ENCODE measurements around the gene NATD1. TPM values are rescaled to one million over a fixed set of nuclear protein-coding genes. Genes with fewer than 3 reads are reported as not detected.

The NATD1 gene
- total RNA-seq, 1 experiment from 2014 or later = 0.75 TPM

DNA sequence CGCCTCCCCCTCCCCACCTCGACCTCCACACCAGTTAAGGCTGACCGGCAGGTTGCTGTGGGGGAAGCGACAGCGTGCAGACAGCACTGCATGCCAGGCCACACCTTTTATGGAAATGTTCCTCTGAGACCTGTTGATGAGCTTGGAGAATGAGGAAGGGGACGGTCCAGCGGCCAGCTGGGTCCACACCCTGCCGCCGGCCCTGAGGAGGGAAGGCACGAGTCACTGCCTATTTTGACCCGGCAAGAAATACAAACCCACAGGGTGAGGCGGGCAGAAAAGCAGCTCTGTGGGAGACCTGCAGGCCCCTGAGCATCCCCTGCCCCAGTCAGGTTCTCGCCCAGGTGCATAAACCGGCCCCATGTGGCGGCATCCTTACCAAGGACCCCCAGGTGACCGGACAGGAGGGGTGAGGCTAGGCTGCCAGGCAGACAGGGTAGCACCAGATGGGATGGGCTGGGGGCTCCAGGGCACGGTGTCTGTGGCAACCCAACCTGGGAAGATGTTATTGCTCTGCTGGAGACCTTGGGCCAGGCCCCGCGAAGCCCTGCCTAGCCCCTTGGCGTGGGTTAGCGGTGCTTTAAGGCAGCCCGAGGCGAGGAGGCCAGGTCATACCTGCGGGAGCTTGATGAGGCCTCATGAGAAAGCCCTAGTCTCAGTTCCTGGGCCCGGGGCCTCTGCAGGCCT, 12.7 kb downstream of the NATD1 start:
- CTCF ChIA-PET = no interaction called here
- intact Hi-C loops (cut with micrococcal nuclease; ENCODE audit: unreplicated experiment) = no loop called here
- POLR2A ChIA-PET (ENCODE audit: low non-redundant PET) = no interaction called here
- no TSS peak for BruUV-seq (replicated peaks)
- Histone ChIP-seq H3K27ac (ENCODE audit: low read depth, low read length, poor library complexity, severe bottlenecking) (no peak overlapping the region), H3K36me3 (ENCODE audit: insufficient read depth, low read length, poor library complexity, severe bottlenecking) (no peaks in the 10 kb centered on the region), H3K4me1 (ENCODE audit: insufficient read depth, low read length, poor library complexity, severe bottlenecking) (no peaks in the 10 kb centered on the region), H3K4me3 (ENCODE audit: low read depth, low read length, poor library complexity, severe bottlenecking) (no peak overlapping the region), H3K9me3 (ENCODE audit: low read depth, low read length, poor library complexity, severe bottlenecking) (no peaks in the 10 kb centered on the region), H3K27me3 (replicated peaks; ENCODE audit: insufficient read depth, low read depth, low read length, poor library complexity) (no peaks in the 10 kb centered on the region)
- no peak for DNase-seq (ENCODE audit: low spot score)
- TF ChIP-seq EZH2 (IDR thresholded peaks at IDR 0.05; ENCODE audit: borderline replicate concordance, low read depth, low read length, poor library complexity, severe bottlenecking) = no peak
- TF ChIP-seq, protein P1, sequence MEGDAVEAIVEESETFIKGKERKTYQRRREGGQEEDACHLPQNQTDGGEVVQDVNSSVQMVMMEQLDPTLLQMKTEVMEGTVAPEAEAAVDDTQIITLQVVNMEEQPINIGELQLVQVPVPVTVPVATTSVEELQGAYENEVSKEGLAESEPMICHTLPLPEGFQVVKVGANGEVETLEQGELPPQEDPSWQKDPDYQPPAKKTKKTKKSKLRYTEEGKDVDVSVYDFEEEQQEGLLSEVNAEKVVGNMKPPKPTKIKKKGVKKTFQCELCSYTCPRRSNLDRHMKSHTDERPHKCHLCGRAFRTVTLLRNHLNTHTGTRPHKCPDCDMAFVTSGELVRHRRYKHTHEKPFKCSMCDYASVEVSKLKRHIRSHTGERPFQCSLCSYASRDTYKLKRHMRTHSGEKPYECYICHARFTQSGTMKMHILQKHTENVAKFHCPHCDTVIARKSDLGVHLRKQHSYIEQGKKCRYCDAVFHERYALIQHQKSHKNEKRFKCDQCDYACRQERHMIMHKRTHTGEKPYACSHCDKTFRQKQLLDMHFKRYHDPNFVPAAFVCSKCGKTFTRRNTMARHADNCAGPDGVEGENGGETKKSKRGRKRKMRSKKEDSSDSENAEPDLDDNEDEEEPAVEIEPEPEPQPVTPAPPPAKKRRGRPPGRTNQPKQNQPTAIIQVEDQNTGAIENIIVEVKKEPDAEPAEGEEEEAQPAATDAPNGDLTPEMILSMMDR (conservative IDR thresholded peaks at IDR 0.05; ENCODE audit: low read depth, low read length) = no peak

DNA sequence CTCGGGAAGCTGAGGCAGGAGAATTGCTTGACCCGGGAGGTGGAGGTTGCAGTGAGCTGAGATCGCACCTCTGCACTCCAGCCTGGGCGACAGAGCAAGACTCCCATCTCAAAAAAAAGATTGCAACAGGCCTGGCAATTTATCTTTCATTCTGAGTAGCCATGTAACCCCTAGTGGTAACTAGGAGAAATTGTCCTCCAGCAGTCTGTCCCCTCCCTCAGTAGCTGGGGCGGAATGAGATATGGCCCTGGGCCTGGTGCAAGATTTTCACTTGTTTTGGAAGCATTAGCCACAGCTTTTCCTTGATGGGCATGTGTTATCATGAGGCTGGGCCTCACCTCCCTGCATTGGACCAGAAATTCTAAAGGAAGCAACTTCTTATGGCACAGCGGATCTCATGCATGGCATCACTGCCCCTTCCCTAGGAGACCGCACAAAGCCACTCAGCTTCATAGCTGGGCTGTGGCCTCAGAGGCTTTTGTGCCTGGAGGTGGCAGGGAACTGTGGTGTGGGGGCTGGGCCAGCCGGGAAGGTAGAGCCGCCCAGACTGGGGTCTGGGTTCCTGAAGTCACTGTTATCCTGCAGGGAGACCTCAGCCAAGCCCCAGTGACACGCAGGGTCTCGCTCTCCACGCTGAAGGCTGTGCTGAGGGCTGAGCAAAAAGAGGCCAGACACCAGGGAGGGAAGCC, 13.4 kb downstream of the NATD1 start:
- intact Hi-C loops (cut with micrococcal nuclease; ENCODE audit: unreplicated experiment) = no loop called here
- POLR2A ChIA-PET (ENCODE audit: low non-redundant PET) = no interaction called here
- DNase-seq (ENCODE audit: low spot score) = peak; percentile 38

DNA sequence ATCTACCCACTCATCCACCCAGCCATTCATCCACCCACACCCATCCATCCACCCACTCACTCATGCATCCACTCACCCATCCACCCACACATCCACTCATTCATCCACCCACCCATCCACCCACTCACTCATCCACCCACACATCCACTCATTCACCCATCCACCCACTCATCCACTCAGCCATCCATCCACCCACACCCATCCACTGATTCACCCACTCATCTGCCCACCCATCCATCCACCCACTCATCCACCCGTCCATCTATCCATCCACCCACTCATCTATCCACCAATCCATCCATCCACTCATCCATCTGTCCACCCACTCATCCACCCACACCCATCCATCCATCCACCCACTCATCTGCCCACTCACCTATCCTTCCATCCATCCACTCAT, 17.3 kb downstream of the NATD1 start:
- BruUV-seq (replicated peaks) = no TSS peak
- no peak overlapping the region for H3K27ac ChIP-seq (ENCODE audit: low read depth, low read length, poor library complexity, severe bottlenecking)
- no peaks in the 10 kb centered on the region for H3K27me3 ChIP-seq (replicated peaks; ENCODE audit: insufficient read depth, low read depth, low read length, poor library complexity)
- no peaks in the 10 kb centered on the region for H3K36me3 ChIP-seq (ENCODE audit: insufficient read depth, low read length, poor library complexity, severe bottlenecking)
- no peaks in the 10 kb centered on the region for H3K4me1 ChIP-seq (ENCODE audit: insufficient read depth, low read length, poor library complexity, severe bottlenecking)
- intact Hi-C loops (cut with micrococcal nuclease; ENCODE audit: unreplicated experiment) = no loop called here
- ChIA-PET CTCF (no interaction called here), POLR2A (ENCODE audit: low non-redundant PET) (no interaction called here)
- no peak for TF ChIP-seq EZH2 (IDR thresholded peaks at IDR 0.05; ENCODE audit: borderline replicate concordance, low read depth, low read length, poor library complexity, severe bottlenecking)
- TF ChIP-seq, protein P1 (conservative IDR thresholded peaks at IDR 0.05; ENCODE audit: low read depth, low read length) = no peak
- DNase-seq (ENCODE audit: low spot score) = no peak
- H3K4me3 ChIP-seq (ENCODE audit: low read depth, low read length, poor library complexity, severe bottlenecking) = no peak overlapping the region
- H3K9me3 ChIP-seq (ENCODE audit: low read depth, low read length, poor library complexity, severe bottlenecking) = peaks cover 5% of the 10 kb centered on the region

More for the DNA sequence above, 13.4 kb downstream of the NATD1 start:
- no peaks in the 10 kb centered on the region for H3K4me1 ChIP-seq (ENCODE audit: insufficient read depth, low read length, poor library complexity, severe bottlenecking)
- BruUV-seq (replicated peaks) = no TSS peak
- TF ChIP-seq, protein P1 (conservative IDR thresholded peaks at IDR 0.05; ENCODE audit: low read depth, low read length) = peak; percentile 48
- TF ChIP-seq EZH2 (IDR thresholded peaks at IDR 0.05; ENCODE audit: borderline replicate concordance, low read depth, low read length, poor library complexity, severe bottlenecking) = no peak
- no peak overlapping the region for H3K27ac ChIP-seq (ENCODE audit: low read depth, low read length, poor library complexity, severe bottlenecking)
- H3K9me3 ChIP-seq (ENCODE audit: low read depth, low read length, poor library complexity, severe bottlenecking) = no peaks in the 10 kb centered on the region
- H3K4me3 ChIP-seq (ENCODE audit: low read depth, low read length, poor library complexity, severe bottlenecking) = no peak overlapping the region
- H3K27me3 ChIP-seq (replicated peaks; ENCODE audit: insufficient read depth, low read depth, low read length, poor library complexity) = no peaks in the 10 kb centered on the region
- H3K36me3 ChIP-seq (ENCODE audit: insufficient read depth, low read length, poor library complexity, severe bottlenecking) = no peaks in the 10 kb centered on the region
- CTCF ChIA-PET = no interaction called here
